Measurements from ENCODE around the gene TNNI2.

DNA sequence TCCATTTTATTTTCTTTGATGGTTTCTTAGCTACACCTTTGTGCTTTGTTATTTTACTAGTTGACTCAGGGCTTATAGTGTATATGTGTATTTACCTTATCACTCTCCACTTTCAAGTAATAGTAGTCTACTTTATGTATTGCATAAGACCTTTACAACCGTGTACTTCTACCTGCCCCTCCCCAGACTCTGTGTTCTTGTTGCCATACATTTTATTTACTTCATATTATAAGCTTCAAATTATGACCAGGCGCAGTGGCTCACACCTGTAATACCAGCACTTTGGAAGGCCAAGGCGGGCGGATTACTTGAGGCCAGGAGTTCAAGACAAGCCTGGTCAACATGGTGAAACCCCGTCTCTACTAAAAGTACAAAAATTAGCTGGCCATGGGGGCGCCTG is 46.9 kb upstream of the TNNI2 start:
- TF ChIP-seq POLR2AphosphoS5 (IDR thresholded peaks at IDR 0.05) (no peak), EP300 (conservative IDR thresholded peaks at IDR 0.05; ENCODE audit: poor library complexity, severe bottlenecking) (no peak)
- TF ChIP-seq, protein P1, sequence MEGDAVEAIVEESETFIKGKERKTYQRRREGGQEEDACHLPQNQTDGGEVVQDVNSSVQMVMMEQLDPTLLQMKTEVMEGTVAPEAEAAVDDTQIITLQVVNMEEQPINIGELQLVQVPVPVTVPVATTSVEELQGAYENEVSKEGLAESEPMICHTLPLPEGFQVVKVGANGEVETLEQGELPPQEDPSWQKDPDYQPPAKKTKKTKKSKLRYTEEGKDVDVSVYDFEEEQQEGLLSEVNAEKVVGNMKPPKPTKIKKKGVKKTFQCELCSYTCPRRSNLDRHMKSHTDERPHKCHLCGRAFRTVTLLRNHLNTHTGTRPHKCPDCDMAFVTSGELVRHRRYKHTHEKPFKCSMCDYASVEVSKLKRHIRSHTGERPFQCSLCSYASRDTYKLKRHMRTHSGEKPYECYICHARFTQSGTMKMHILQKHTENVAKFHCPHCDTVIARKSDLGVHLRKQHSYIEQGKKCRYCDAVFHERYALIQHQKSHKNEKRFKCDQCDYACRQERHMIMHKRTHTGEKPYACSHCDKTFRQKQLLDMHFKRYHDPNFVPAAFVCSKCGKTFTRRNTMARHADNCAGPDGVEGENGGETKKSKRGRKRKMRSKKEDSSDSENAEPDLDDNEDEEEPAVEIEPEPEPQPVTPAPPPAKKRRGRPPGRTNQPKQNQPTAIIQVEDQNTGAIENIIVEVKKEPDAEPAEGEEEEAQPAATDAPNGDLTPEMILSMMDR (IDR thresholded peaks at IDR 0.05; ENCODE audit: poor library complexity, severe bottlenecking) = no peak
